SK-N-MC (cell line): ENCODE data around the gene IL4.
"Not testable (repeated sequence)": the region's sequence is repeated elsewhere in the genome, so short reads cannot be mapped to it uniquely, and the experiment has no call there.

Experiments used
- DNase-seq: peaks from one replicate; pipeline ENCODE4 v3.0.0-alpha.2; 2011; ENCODE audit warnings: low read depth, low spot score
- H3K27ac ChIP-seq: fragments of 200-600 bp; sonication (generic); 2 replicates; pipeline ENCODE4 v1.5.1; 2016; ENCODE audit warnings: mixed run types
- H3K36me3 ChIP-seq: fragments of 200-600 bp; sonication (generic); 2 replicates; pipeline ENCODE4 v1.6.1; 2017; ENCODE audit warnings: antibody characterized with exemption, low read length, mixed read lengths; ENCODE audit not compliant: insufficient read depth
- H3K4me3 ChIP-seq: fragments of 200-600 bp; sonication (generic); 2 replicates; pipeline ENCODE4 v1.5.1; 2016
- H3K9ac ChIP-seq: fragments of 200-600 bp; sonication (generic); 2 replicates; pipeline ENCODE4 v1.8.0; 2017; ENCODE audit warnings: mixed run types, mixed read lengths; ENCODE audit not compliant: insufficient read length
- H3K9me3 ChIP-seq: fragments of 200-600 bp; sonication (generic); 2 replicates; pipeline ENCODE4 v1.6.1; 2017; ENCODE audit warnings: low read depth, mild to moderate bottlenecking, antibody characterized with exemption, low read length, moderate library complexity, mixed read lengths
- EZH2 ChIP-seq: fragments of 200-600 bp; sonication (generic); IDR thresholded peaks from one replicate; pipeline ENCODE4 v1.6.1; 2017; ENCODE audit warnings: antibody characterized with exemption
- FOXP2 ChIP-seq: optimal IDR thresholded peaks from 2 replicates; pipeline ENCODE3; 2011; ENCODE audit warnings: mild to moderate bottlenecking, moderate library complexity; ENCODE audit not compliant: insufficient read depth; ENCODE audit errors: extremely low read length, control extremely low read depth
- POLR2AphosphoS5 ChIP-seq: IDR thresholded peaks from 2 replicates; pipeline ENCODE4 v1.6.1; 2012; ENCODE audit warnings: mild to moderate bottlenecking, low read depth, low read length, borderline replicate concordance

Gene IL4

DNA sequence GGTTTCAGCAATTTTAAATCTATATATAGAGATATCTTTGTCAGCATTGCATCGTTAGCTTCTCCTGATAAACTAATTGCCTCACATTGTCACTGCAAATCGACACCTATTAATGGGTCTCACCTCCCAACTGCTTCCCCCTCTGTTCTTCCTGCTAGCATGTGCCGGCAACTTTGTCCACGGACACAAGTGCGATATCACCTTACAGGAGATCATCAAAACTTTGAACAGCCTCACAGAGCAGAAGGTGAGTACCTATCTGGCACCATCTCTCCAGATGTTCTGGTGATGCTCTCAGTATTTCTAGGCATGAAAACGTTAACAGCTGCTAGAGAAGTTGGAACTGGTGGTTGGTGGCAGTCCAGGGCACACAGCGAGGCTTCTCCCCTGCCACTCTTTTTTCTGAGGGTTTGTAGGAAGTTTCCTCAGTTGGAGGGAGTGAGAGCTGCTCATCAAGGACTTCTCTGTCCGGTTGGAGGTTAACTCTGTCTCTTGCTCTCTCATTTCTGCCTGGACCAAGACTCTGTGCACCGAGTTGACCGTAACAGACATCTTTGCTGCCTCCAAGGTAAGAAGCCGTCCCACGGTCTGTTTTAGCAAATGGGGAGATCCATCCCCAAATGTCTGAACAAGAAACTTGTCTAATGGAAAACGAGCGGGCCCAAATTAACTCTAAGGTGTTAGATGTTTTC, at the start of gene IL4:
IL4 (plus strand) TSS at position 51 of the 692 bp plus-strand sequence; CDS start at position 113, 62 bp downstream.
- H3K9me3 ChIP-seq = no peaks in the 10 kb centered on the region
- H3K4me3 ChIP-seq = no peak within 1 kb of the TSS
- H3K27ac ChIP-seq = no peak within 1 kb of the TSS
- H3K9ac ChIP-seq = no peak within 1 kb of the TSS
- TF ChIP-seq FOXP2 = no peak
- DNase-seq = no peak
- no peaks in the 10 kb centered on the region for H3K36me3 ChIP-seq

DNA sequence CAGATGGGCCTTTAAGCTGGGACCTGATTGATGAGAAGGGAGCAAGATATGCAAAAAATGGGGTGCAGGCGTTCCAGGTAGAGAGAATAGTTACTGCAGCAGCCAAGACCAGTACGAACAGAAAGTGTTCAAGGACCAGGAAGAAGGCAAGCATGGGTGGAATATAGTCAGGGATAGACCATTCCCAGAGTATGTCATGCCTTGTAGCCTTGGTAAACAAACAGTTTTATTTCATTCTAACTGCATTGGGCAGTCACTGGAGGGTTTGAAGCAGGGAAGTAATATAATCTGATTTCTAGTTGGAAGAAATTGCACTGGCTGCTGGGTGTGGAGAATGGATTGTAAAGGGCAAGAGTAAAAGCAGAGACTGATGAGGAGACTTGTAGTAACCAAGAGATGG, 46.3 kb upstream of the IL4 start:
- TF ChIP-seq FOXP2 (no peak), POLR2AphosphoS5 (no peak), EZH2 (no peak)

DNA sequence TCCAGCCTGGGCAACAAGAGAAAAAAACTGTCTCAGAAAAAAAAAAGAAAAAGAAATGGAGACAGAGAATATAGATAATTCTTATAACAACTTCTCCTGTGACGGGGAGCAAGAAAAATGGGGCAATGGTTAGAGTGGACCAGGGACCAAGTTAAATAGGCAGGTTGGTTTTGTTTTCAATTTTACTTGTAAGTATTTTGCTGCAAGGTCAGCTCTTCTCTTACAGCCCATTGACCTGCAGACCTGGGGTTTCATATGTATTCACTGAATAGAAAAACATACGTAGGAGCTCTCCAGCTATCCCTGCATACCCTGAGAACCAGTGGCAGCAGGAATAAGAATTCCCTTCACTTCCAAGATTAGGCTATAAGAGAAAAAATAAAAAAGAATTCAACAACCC, 45.0 kb upstream of the IL4 start:
- Histone ChIP-seq H3K9me3 (no peaks in the 10 kb centered on the region), H3K36me3 (peaks cover 13% of the 10 kb centered on the region; the same call in 1 of the 2 replicates), H3K9ac (no peak overlapping the region), H3K4me3 (no peak overlapping the region), H3K27ac (no peak overlapping the region)
- DNase-seq = no peak
- TF ChIP-seq FOXP2 (no peak), POLR2AphosphoS5 (no peak), EZH2 (no peak)

More for the DNA sequence above, 46.3 kb upstream of the IL4 start:
- Histone ChIP-seq H3K4me3 (no peak overlapping the region), H3K9me3 (no peaks in the 10 kb centered on the region), H3K9ac (no peak overlapping the region), H3K36me3 (peaks cover 10% of the 10 kb centered on the region), H3K27ac (no peak overlapping the region)
- DNase-seq = no peak

DNA sequence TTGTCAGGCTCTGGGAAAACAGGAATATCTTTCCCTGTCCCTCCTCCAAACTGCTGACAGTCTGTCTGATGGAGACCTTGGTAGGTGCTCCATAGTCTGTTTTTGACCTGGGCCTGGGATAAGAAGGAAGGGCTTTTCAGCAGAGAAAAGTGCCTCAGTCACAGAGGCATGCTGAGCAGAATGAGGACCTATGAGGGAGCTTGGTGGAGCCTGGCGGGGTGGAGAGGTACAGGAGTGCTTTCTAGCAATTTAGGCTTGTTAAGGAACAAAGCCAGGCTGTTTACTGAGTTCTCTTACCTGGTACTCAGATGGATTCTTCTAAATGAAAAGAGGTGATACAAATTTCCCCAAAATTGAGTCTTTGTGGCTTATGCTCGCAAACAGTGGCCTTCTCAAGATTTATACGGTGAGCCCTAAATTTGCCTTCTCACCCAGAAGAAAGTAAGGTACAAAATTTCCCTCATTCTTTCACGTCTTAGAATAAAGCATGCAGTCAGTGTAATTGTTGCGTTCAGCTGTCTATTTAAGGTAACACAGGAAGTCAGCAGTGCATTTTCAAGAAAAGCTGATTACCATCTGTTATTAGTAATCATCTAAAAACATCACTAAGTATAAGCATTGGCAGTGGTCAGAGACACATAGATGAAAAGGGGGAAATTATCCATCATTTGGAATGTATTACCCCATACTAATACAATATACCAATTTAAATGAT, 44.4 kb upstream of the IL4 start:
- H3K36me3 ChIP-seq = peaks cover 12% of the 10 kb centered on the region; the same call in 1 of the 2 replicates
- H3K9me3 ChIP-seq = no peaks in the 10 kb centered on the region
- no peak overlapping the region for H3K4me3 ChIP-seq
- no peak overlapping the region for H3K27ac ChIP-seq
- TF ChIP-seq POLR2AphosphoS5 = no peak
- no peak for TF ChIP-seq FOXP2
- no peak for TF ChIP-seq EZH2
- no peak for DNase-seq
- no peak overlapping the region for H3K9ac ChIP-seq

DNA sequence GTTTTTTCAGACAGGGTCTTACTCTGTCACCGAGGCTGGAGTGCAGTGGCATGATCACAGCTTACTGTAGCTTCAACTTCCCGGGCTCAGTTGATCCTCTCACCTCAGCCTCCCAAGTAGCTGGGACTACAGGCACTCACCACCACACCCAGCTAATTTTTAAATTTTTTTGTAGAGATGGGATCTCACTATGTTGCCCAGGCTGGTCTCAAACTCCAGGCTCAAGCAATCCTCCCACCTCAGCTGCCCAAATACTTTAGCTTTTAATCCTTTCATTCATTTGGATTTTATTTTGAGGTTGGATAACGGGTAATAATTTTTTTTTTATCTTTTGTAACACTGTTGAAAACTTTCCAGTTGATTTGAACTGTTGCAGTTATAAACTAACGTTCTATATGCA, 40.2 kb upstream of the IL4 start:
- H3K9me3 ChIP-seq = not testable (repeated sequence)
- peaks cover 32% of the 10 kb centered on the region for H3K36me3 ChIP-seq

DNA sequence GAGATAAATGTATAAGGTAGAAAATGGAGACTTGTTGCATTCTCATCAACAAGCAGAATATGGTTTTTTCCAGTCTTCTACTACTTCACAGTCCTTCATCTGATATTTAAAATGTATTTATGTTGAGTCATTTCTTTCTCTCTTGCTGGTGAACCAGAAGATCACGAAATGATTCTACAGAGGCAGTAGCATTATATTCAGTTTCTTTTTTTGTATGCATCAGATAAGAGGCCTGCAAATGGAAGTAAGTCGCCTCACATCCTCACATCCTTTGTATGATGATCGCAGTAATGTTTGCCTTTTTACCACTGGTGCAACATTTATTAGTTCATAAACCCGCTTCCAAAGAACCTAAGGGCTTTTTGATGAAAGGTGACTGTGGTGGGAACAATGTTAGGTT, 37.9 kb upstream of the IL4 start:
- Histone ChIP-seq H3K27ac (no peak overlapping the region), H3K4me3 (no peak overlapping the region), H3K36me3 (peaks cover 51% of the 10 kb centered on the region), H3K9ac (no peak overlapping the region), H3K9me3 (no peaks in the 10 kb centered on the region)
- no peak for DNase-seq
- TF ChIP-seq FOXP2 = no peak
- TF ChIP-seq POLR2AphosphoS5 = no peak
- no peak for TF ChIP-seq EZH2

More for the DNA sequence above, 40.2 kb upstream of the IL4 start:
- not testable (repeated sequence) for H3K9ac ChIP-seq, DNase-seq, H3K27ac ChIP-seq, H3K4me3 ChIP-seq

DNA sequence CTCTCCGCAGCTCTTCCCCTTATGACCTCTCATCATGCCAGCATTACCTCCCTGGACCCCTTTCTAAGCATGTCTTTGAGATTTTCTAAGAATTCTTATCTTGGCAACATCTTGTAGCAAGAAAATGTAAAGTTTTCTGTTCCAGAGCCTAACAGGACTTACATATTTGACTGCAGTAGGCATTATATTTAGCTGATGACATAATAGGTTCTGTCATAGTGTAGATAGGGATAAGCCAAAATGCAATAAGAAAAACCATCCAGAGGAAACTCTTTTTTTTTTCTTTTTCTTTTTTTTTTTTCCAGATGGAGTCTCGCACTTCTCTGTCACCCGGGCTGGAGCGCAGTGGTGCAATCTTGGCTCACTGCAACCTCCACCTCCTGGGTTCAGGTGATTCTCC, 36.5 kb upstream of the IL4 start:
- no peaks in the 10 kb centered on the region for H3K9me3 ChIP-seq
- no peak overlapping the region for H3K27ac ChIP-seq
- H3K36me3 ChIP-seq = peaks cover 55% of the 10 kb centered on the region
- H3K4me3 ChIP-seq = no peak overlapping the region
- no peak for DNase-seq
- H3K9ac ChIP-seq = no peak overlapping the region
- TF ChIP-seq FOXP2 (no peak), POLR2AphosphoS5 (no peak), EZH2 (no peak)

DNA sequence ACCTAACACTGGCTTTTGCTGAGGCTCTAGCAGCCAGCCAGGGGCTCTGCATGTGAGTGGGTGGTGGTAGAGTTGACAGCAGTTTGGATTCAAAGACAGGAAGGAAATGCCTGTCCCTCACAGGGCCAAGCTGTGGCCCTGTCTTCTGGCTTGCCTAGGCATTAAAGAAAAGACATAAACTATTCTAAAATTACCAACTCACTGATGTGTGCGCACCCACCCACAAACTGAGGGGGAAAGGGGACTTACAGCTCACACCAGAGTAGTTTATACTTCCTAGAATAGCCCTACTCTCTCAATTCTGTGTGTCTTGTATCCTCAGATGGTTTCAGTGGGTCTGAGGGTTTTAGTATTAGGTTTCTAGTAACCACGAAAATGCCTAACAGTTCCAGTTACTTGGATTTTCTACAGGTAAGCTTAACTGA, 34.1 kb upstream of the IL4 start:
- H3K4me3 ChIP-seq = no peak overlapping the region
- TF ChIP-seq FOXP2 (no peak), POLR2AphosphoS5 (no peak), EZH2 (no peak)
- H3K36me3 ChIP-seq = peaks cover 60% of the 10 kb centered on the region
- H3K9me3 ChIP-seq = no peaks in the 10 kb centered on the region
- H3K27ac ChIP-seq = no peak overlapping the region
- DNase-seq = no peak
- no peak overlapping the region for H3K9ac ChIP-seq
